ENCODE measurements around the gene CARD10. TPM values are rescaled to one million over a fixed set of nuclear protein-coding genes. Genes with fewer than 3 reads are reported as not detected.

The CARD10 gene, protein sequence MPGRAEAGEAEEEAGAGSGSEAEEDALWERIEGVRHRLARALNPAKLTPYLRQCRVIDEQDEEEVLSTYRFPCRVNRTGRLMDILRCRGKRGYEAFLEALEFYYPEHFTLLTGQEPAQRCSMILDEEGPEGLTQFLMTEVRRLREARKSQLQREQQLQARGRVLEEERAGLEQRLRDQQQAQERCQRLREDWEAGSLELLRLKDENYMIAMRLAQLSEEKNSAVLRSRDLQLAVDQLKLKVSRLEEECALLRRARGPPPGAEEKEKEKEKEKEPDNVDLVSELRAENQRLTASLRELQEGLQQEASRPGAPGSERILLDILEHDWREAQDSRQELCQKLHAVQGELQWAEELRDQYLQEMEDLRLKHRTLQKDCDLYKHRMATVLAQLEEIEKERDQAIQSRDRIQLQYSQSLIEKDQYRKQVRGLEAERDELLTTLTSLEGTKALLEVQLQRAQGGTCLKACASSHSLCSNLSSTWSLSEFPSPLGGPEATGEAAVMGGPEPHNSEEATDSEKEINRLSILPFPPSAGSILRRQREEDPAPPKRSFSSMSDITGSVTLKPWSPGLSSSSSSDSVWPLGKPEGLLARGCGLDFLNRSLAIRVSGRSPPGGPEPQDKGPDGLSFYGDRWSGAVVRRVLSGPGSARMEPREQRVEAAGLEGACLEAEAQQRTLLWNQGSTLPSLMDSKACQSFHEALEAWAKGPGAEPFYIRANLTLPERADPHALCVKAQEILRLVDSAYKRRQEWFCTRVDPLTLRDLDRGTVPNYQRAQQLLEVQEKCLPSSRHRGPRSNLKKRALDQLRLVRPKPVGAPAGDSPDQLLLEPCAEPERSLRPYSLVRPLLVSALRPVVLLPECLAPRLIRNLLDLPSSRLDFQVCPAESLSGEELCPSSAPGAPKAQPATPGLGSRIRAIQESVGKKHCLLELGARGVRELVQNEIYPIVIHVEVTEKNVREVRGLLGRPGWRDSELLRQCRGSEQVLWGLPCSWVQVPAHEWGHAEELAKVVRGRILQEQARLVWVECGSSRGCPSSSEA
- total RNA-seq = under 1 TPM in 1 of 2 experiments, not detected in 1; 0.08 TPM

DNA sequence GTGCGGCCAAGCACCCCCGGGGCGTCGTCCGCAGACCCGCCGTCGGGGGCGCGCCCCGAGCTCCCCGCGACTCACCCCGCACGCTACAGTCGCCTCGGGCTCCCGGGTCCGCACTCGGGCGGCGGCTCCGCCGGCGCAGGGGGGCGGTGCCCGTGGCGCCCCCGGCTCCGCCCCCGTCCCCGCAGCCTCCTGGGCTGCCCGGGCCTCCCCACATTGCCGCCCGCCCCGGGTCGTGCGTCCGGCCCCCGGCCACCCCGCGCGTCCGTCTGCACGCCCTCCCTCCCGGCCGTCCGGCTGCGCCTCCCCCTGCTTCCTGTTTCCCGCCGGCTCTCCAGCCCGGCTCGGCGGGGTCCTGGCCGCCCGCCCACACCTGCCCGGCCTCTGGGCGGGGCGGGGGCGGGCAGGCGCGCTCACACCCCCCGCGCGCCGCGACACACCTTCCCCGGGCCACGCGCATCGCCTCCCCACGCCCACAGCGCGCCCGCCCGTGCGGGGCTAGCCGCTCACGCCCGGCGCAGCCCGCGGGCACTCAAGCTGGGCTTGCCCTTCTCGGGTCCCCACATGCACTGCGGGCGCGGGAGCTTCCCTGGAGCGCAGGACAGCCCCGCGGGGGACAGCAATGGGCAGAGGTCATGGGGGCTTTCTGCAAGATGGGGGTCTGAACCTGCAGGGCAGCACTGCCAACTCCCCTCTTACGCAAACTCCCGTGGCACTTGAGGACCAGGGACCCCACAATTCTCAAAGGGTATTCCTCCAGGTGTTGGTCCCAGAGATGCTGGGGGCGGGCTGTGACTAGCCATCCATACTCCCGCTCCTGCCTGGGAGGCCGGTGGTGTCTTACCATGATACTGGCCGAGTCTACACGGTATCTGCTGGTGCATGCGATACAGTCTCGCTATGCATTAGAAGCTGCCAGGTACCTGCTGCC is at the start of gene CARD10:
Gene CARD10 (minus strand): TSS at position 148 of the 928 bp plus-strand sequence. CDS start 215 bp downstream, outside the sequence.
- POLR2A ChIA-PET = no interaction called here
- H3K27me3 Mint-ChIP-seq = peaks cover 55% of the 10 kb centered on the region

DNA sequence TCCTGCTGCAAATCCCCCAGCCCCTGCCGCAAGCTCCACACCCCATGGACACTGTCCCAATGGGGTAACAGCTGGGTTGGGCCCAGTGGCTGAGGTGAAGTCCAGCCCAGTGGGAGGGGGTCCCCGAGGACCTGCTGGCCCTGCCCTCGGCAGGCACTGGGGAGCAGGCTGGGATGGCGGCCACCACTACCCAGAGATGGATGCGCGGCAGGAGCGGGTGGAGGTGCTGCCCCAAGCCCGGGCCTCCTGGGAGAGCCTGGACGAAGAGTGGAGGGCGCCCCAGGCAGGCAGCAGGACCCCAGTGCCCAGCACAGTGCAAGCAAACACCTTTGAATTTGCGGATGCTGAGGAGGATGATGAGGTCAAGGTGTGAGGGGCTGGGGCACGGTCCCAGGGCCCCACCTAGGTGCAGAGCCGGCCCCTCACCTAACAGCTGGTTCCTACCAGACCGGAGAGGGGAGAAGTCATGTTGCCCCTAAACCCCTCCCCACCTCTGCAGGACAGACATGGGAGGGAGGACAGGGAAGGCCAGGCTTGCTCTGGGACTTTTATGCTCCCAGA is 49.3 kb upstream of the CARD10 start:
- POLR2A ChIA-PET = interaction anchor here (1.4 to 4.6 kb wide), 4 partner anchors 11 to 339 kb away, joined by 4 to 39 read pairs (median 9); partner anchors contain the start of gene LGALS2
- CTCF ChIA-PET = interaction anchor here (0.6 to 9.8 kb wide), 7 partner anchors 11 to 135 kb away, joined by 3 to 374 read pairs (median 26); partner anchors contain the start of gene GGA1
- no peaks in the 10 kb centered on the region for H3K9me3 Mint-ChIP-seq

More for the DNA sequence above, at the start of gene CARD10:
- CTCF ChIA-PET = interaction anchor here (0.7 kb wide), 1 partner anchor 79 kb away, joined by 3 read pairs; no protein-coding TSS in a partner anchor
- Mint-ChIP-seq H3K36me3 (ENCODE audit: low read depth) (peaks cover 3% of the 10 kb centered on the region), H3K9me3 (no peaks in the 10 kb centered on the region), H3K4me3 (peak within 1 kb of the TSS; percentile 48), H3K27ac (no peak within 1 kb of the TSS), H3K4me1 (peaks cover 10% of the 10 kb centered on the region)
- no peak for DNase-seq

GRCh38 chr22:37568012-37568411 is 48.8 kb upstream of the CARD10 start:
- DNase-seq = no peak
- Mint-ChIP-seq H3K4me3 (no peak overlapping the region), H3K27ac (no peak overlapping the region), H3K36me3 (ENCODE audit: low read depth) (no peaks in the 10 kb centered on the region), H3K4me1 (peaks cover 25% of the 10 kb centered on the region), H3K27me3 (peaks cover 35% of the 10 kb centered on the region), H3K9me3 (no peaks in the 10 kb centered on the region)
- ChIA-PET CTCF (interaction anchor here (0.6 to 9.8 kb wide), 21 partner anchors 10 to 405 kb away, joined by 3 to 374 read pairs (median 7); partner anchors contain the start of genes GGA1, LGALS2 and PDXP), POLR2A (interaction anchor here (0.8 to 6.4 kb wide), 10 partner anchors 12 to 339 kb away, joined by 3 to 39 read pairs (median 7); partner anchors contain the start of genes LGALS2 and MFNG)

More for the DNA sequence above, 49.3 kb upstream of the CARD10 start:
- Mint-ChIP-seq H3K27me3 (peaks cover 34% of the 10 kb centered on the region), H3K4me1 (peaks cover 25% of the 10 kb centered on the region), H3K4me3 (no peak overlapping the region), H3K27ac (no peak overlapping the region), H3K36me3 (ENCODE audit: low read depth) (no peaks in the 10 kb centered on the region)
- DNase-seq = no peak

GRCh38 chr22:37566903-37567798 is 47.9 kb upstream of the CARD10 start:
- Mint-ChIP-seq H3K27me3 (peaks cover 44% of the 10 kb centered on the region), H3K4me1 (peaks cover 28% of the 10 kb centered on the region), H3K9me3 (no peaks in the 10 kb centered on the region), H3K27ac (peak overlapping the region; percentile 79), H3K36me3 (ENCODE audit: low read depth) (no peaks in the 10 kb centered on the region), H3K4me3 (peak overlapping the region; percentile 54)
- peak; percentile 97 for DNase-seq
- ChIA-PET POLR2A (interaction anchor here (0.8 to 6.4 kb wide), 21 partner anchors 11 to 338 kb away, joined by 3 to 39 read pairs (median 4); partner anchors contain the start of genes LGALS2, MFNG and RAC2), CTCF (interaction anchor here (0.6 to 9.8 kb wide), 36 partner anchors 8 to 487 kb away, joined by 3 to 374 read pairs (median 4); partner anchors contain the start of genes GGA1, LGALS1, LGALS2 and MFNG)

- peak overlapping the region; percentile 79 for H3K27ac Mint-ChIP-seq
- H3K4me1 Mint-ChIP-seq = peaks cover 35% of the 10 kb centered on the region
- H3K36me3 Mint-ChIP-seq (ENCODE audit: low read depth) = peaks cover 3% of the 10 kb centered on the region
- H3K27me3 Mint-ChIP-seq = peaks cover 46% of the 10 kb centered on the region
- CTCF ChIA-PET = interaction anchor here (0.9 to 9.8 kb wide), 23 partner anchors 9 to 307 kb away, joined by 3 to 374 read pairs (median 5); partner anchors contain the start of genes GGA1, LGALS2, MFNG and PDXP
- peak; percentile 62 for DNase-seq
- POLR2A ChIA-PET = interaction anchor here (0.8 to 6.4 kb wide), 16 partner anchors 10 to 322 kb away, joined by 3 to 39 read pairs (median 4); partner anchors contain the start of genes MFNG and RAC2
- H3K4me3 Mint-ChIP-seq = peak overlapping the region; percentile 34
- no peaks in the 10 kb centered on the region for H3K9me3 Mint-ChIP-seq
These were observed 47.2 kb upstream of the CARD10 start for GRCh38 chr22:37566329-37566837.

- Mint-ChIP-seq H3K9me3 (no peaks in the 10 kb centered on the region), H3K27ac (peak overlapping the region; percentile 34), H3K4me3 (peak overlapping the region; percentile 1), H3K36me3 (ENCODE audit: low read depth) (peaks cover 3% of the 10 kb centered on the region), H3K4me1 (peaks cover 40% of the 10 kb centered on the region), H3K27me3 (peaks cover 50% of the 10 kb centered on the region)
- POLR2A ChIA-PET = interaction anchor here (0.9 to 6.4 kb wide), 6 partner anchors 16 to 256 kb away, joined by 3 to 39 read pairs (median 4); no protein-coding TSS in a partner anchor
- CTCF ChIA-PET = interaction anchor here (1.1 to 9.8 kb wide), 10 partner anchors 9 to 249 kb away, joined by 3 to 374 read pairs (median 7); no protein-coding TSS in a partner anchor
- no peak for DNase-seq
These were observed 46.6 kb upstream of the CARD10 start for GRCh38 chr22:37565830-37566229.

GRCh38 chr22:37564111-37564711 is 45.0 kb upstream of the CARD10 start:
- H3K36me3 Mint-ChIP-seq (ENCODE audit: low read depth) = peaks cover 3% of the 10 kb centered on the region
- ChIA-PET CTCF (interaction anchor here (0.7 to 9.8 kb wide), 6 partner anchors 9 to 365 kb away, joined by 3 to 374 read pairs (median 5); no protein-coding TSS in a partner anchor), POLR2A (interaction anchor here (0.7 to 6.4 kb wide), 3 partner anchors 20 to 321 kb away, joined by 3 to 26 read pairs (median 3); partner anchors contain the start of gene RAC2)
- H3K4me1 Mint-ChIP-seq = peaks cover 45% of the 10 kb centered on the region
- H3K9me3 Mint-ChIP-seq = no peaks in the 10 kb centered on the region
- no peak overlapping the region for H3K27ac Mint-ChIP-seq
- DNase-seq = no peak
- H3K4me3 Mint-ChIP-seq = no peak overlapping the region
- peaks cover 46% of the 10 kb centered on the region for H3K27me3 Mint-ChIP-seq

- DNase-seq = no peak
- H3K9me3 Mint-ChIP-seq = no peaks in the 10 kb centered on the region
- ChIA-PET CTCF (interaction anchor here (0.7 to 9.8 kb wide), 8 partner anchors 10 to 364 kb away, joined by 3 to 374 read pairs (median 4); no protein-coding TSS in a partner anchor), POLR2A (interaction anchor here (0.7 to 6.4 kb wide), 3 partner anchors 19 to 320 kb away, joined by 3 to 26 read pairs (median 3); partner anchors contain the start of gene RAC2)
- H3K4me1 Mint-ChIP-seq = peaks cover 45% of the 10 kb centered on the region
- peaks cover 51% of the 10 kb centered on the region for H3K27me3 Mint-ChIP-seq
- H3K4me3 Mint-ChIP-seq = no peak overlapping the region
- H3K36me3 Mint-ChIP-seq (ENCODE audit: low read depth) = peaks cover 3% of the 10 kb centered on the region
- H3K27ac Mint-ChIP-seq = no peak overlapping the region
These were observed 44.2 kb upstream of the CARD10 start for GRCh38 chr22:37563153-37564081.

Data from activated CD4-positive, alpha-beta memory T cell treated with anti-CD3 and anti-CD28 coated beads, Interleukin-2, amount 10 ng/mL, durations not matched to agents 7 days and 5 days (primary cell).